Stimulated activated effector memory CD8-positive, alpha-beta T cell treated with anti-CD3 and anti-CD28 coated beads, Interleukin-12 subunit alpha, Interleukin-12 subunit beta, amount 100 ng/mL, for 72 hours (primary cell): ENCODE data around the gene ABL2.
A peak's percentile ranks its signal among the peaks of the same experiment; 100 is the strongest.

Experiments used
- ATAC-seq: fragments of 150-1000 bp; cut with Tn5 transposase; 2 replicates; pipeline ENCODE4 v1.10.0; 2021
- DNase-seq, 2 donors: peaks; one replicate each; pipeline ENCODE4 v3.0.0; 2021 to 2022; ENCODE audit warnings: low spot score in 2 of 2
- H3K27ac Mint-ChIP-seq: one replicate; pipeline ENCODE4 v1.8.0; 2022; ENCODE audit warnings: mild to moderate bottlenecking, mixed read lengths
- H3K36me3 Mint-ChIP-seq: one replicate; pipeline ENCODE4 v1.8.0; 2022; ENCODE audit warnings: mild to moderate bottlenecking, mixed read lengths
- H3K4me1 Mint-ChIP-seq: one replicate; pipeline ENCODE4 v1.8.0; 2022; ENCODE audit warnings: mixed read lengths
- H3K4me3 Mint-ChIP-seq: one replicate; pipeline ENCODE4 v1.8.0; 2022; ENCODE audit warnings: mild to moderate bottlenecking, mixed read lengths
- H3K9me3 Mint-ChIP-seq: one replicate; pipeline ENCODE4 v1.8.0; 2022; ENCODE audit warnings: mixed read lengths

Gene ABL2

DNA sequence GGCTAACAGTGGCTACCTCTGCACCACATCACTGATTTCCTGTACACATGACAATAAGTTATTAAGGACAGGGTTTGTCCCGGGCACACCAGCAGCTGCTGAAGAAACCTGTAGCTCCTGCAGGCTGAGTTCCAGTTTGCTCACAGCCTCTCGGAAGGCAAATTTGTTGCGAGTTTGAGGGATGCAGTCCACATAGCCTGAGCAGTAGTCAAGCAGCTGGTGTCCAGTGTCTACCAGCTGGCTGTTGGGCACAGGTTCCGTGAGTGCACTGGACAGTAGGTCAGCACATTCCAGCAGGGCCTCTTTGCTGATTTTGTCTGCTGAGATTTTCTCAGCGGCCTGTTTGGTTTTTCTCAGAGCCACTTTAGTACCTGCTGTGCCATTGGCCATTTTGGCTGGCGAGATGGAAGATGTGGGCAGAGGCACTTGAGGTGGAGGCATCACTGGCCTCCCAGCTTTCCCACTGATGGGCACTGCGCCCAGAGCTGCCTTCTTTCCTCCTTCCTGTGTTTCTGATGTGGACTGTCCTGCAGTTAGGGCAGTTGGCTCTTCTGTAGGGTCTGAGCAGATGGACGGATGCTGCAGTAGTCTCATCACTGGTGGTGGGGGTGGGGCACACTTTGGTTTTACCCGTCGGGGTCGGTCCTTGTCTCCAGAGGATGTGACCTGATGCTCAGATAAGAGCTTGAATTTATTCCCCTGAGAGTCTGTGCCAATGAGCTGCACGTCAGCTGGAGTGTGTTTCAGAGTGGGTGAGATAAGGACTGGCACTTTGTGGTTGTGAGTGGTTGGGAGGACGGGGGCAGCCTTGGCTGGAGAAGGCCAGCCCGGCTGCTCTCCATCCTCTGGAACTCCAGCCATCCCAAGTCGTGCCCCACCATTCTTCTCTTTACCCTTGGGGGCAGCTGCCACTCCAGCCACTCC is 121.5 kb downstream of the ABL2 start:
- Mint-ChIP-seq H3K4me1 (no peaks in the 10 kb centered on the region), H3K4me3 (no peak overlapping the region), H3K9me3 (no peaks in the 10 kb centered on the region), H3K27ac (peak overlapping the region; percentile 76), H3K36me3 (peaks cover 35% of the 10 kb centered on the region)
- DNase-seq (no peak), ATAC-seq (no peak)

DNA sequence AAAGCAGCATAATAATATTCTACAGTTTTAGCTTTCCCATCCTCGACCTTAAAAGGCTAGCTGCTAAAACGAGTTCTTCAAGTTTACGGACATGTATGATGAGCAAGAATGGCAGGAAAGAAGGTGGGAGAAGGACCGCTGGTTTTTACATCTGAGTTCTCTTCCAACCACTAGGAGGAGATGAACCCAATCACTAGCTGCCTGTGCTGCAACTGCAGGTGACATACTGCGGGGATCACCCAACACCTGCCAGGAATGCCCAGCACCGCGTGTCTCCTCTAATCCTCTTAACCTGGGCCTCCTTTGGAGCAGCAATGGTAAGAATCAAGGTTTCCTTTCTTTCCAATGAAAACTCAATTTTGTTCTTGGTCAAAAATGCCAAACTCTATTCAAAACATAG is 124.1 kb downstream of the ABL2 start:
- H3K9me3 Mint-ChIP-seq = no peaks in the 10 kb centered on the region
- H3K4me3 Mint-ChIP-seq = no peak overlapping the region
- ATAC-seq (no peak), DNase-seq (no peak)
- H3K27ac Mint-ChIP-seq = no peak overlapping the region
- H3K4me1 Mint-ChIP-seq = no peaks in the 10 kb centered on the region
- H3K36me3 Mint-ChIP-seq = peaks cover 24% of the 10 kb centered on the region

DNA sequence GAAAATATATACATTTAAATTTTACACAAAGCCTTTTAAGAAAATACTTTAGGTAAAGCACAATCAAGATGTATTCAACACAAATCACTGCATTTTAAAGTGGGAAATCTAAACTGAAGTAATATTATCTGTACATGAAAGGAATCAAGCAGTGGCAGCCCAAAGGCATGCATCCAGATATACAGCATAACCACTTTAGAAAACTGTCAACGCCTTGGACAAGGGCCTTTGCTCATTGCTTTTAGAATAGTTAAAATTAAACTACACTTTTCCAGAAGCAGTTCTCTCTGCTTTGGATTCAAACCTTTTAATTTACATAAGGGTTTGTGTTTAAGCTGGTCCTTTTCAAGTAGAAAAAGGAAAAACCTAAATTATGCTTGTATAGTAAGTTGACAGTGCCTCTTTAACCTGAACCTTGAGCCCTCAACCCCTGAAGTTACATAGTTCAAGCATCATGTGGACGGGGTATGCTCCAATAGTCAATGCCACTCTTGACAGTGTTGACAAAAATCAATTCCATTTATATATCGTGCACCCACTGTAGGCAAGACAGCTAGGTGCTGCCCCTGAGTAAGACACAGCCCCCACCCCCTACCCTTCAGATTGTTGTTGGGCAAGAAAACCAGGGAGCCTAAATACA is 124.7 kb downstream of the ABL2 start:
- no peak overlapping the region for H3K27ac Mint-ChIP-seq
- H3K9me3 Mint-ChIP-seq = no peaks in the 10 kb centered on the region
- H3K4me1 Mint-ChIP-seq = no peaks in the 10 kb centered on the region
- peaks cover 17% of the 10 kb centered on the region for H3K36me3 Mint-ChIP-seq
- H3K4me3 Mint-ChIP-seq = no peak overlapping the region
- DNase-seq (no peak), ATAC-seq (no peak)

DNA sequence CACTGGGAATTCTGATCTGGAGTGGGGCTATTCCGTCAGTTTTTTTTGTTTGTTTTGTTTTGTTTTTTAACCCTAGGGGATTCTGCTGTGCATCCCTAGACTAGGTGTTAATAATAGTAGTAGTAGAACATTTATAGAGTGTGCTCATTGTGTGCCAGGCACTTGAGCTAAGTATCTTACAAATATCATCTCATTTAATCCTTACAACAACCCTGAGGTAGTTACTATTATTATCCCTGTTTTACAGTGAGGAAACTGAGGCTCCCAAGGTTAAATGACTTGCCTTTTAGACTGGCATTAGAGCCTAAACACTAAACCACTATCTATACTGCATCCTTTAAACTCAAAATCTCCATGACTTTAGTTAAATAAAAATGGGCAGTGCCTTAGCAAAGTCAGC is 125.5 kb downstream of the ABL2 start:
- no peak for ATAC-seq
- no peaks in the 10 kb centered on the region for H3K9me3 Mint-ChIP-seq
- no peak overlapping the region for H3K4me3 Mint-ChIP-seq
- H3K36me3 Mint-ChIP-seq = peaks cover 11% of the 10 kb centered on the region
- no peaks in the 10 kb centered on the region for H3K4me1 Mint-ChIP-seq
- DNase-seq = no peak
- H3K27ac Mint-ChIP-seq = no peak overlapping the region

DNA sequence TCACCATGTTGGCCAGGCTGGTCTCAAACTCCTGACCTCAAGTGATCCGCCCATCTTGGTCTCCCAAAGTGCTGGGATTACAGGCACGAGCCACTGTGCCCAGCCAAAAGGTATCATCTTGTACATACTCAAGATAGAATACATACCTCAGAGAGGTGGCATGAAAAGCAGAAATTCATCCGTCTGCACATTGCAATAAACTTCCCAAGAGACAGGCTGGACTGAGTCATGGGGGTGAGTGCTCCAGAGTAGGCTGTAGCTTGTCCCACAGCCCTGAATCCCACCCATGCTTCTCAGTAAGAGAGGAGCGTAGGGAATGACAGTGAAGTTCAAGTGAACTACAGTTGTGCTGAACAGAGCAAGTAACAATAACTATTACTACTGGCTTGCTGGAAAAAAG is 127.9 kb downstream of the ABL2 start:
- H3K9me3 Mint-ChIP-seq = no peaks in the 10 kb centered on the region
- H3K27ac Mint-ChIP-seq = no peak overlapping the region
- peaks cover 20% of the 10 kb centered on the region for H3K36me3 Mint-ChIP-seq
- no peak for DNase-seq
- H3K4me3 Mint-ChIP-seq = no peak overlapping the region
- H3K4me1 Mint-ChIP-seq = no peaks in the 10 kb centered on the region
- ATAC-seq = no peak

DNA sequence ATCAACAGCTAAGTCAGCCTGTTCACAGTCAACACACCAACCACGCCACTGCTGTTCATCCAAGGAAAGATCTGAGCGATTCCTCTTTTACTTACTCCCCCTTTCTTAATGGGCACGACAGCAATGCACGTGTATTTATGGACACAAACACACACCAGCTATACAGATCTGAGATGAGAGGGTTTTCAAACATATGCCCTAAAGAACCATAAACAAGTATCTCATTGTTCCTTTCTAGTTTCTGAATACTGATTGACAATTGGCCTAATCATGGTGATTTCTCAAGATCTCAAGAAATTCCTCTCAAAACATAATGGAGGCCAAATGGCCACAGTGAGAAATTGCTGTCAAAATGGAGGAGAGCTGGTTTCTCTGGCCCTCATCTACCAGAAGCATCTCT is 129.6 kb downstream of the ABL2 start:
- Mint-ChIP-seq H3K4me3 (no peak overlapping the region), H3K4me1 (no peaks in the 10 kb centered on the region), H3K36me3 (peaks cover 34% of the 10 kb centered on the region), H3K27ac (no peak overlapping the region), H3K9me3 (no peaks in the 10 kb centered on the region)
- no peak for DNase-seq
- ATAC-seq = no peak

DNA sequence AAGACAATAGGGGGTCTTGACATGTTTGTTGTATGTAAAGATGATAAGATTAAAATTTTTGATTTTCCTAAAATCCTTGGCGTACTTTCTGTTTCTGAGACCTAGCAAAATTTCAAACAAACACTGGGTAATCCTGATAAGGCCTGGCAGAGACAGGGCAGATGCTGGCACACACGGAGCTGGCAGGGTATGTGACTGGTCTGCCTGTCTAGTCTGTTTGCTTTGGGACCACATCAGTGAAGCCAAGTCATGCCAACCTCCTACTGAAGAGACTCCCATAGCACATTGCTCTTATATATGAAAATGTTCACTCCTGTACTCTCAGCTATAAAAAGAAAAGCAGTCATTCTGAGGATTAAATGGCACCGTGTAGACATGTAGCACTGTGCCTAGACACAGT is 133.6 kb downstream of the ABL2 start:
- ATAC-seq = no peak

DNA sequence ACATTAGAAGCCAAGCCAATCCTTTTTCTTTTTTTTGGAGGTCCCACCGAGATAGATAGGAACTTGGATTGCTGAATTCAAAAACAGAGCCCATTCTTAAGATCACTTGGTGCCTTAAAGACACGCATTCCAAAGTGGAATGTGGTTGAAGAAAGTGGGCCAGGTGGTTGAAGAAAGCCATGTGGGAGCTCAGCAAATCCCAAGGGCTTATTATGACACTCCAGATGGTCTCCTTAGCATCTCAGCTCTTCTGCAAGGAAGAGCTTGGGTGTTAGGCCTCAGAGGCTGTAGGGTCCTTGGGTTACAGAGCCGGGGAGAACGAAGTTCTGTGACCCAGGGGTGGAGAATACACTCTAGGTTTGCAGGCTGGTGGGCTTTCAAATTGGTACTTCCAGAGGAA is 134.1 kb downstream of the ABL2 start:
- Mint-ChIP-seq H3K36me3 (peaks cover 64% of the 10 kb centered on the region), H3K4me1 (peaks cover 5% of the 10 kb centered on the region), H3K9me3 (no peaks in the 10 kb centered on the region), H3K27ac (peak overlapping the region; percentile 57), H3K4me3 (no peak overlapping the region)
- DNase-seq = no peak
- no peak for ATAC-seq

More for the DNA sequence above, 133.6 kb downstream of the ABL2 start:
- no peak for DNase-seq
- Mint-ChIP-seq H3K36me3 (peaks cover 60% of the 10 kb centered on the region), H3K4me3 (no peak overlapping the region), H3K4me1 (peaks cover 5% of the 10 kb centered on the region), H3K9me3 (no peaks in the 10 kb centered on the region), H3K27ac (peak overlapping the region; percentile 57)

DNA sequence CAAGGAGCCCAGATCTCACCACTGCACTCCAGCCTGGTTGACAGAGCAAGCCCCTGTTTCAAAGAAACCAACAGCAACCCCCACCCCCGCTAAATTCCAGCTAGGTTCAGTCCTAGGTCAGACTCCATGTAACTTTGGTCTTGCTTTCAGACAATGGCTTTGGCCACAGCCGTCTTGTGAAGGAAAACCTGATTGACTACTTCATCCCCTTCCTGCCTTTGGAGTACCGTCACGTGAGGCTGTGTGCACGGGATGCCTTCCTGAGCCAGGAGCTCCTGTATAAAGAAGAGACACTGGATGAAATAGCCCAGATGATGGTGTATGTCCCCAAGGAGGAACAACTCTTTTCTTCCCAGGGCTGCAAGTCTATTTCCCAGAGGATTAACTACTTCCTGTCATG is 134.7 kb downstream of the ABL2 start:
- Mint-ChIP-seq H3K4me1 (peaks cover 5% of the 10 kb centered on the region), H3K27ac (peak overlapping the region; percentile 9), H3K4me3 (no peak overlapping the region), H3K9me3 (no peaks in the 10 kb centered on the region), H3K36me3 (peaks cover 68% of the 10 kb centered on the region)
- DNase-seq = no peak
- ATAC-seq = no peak

DNA sequence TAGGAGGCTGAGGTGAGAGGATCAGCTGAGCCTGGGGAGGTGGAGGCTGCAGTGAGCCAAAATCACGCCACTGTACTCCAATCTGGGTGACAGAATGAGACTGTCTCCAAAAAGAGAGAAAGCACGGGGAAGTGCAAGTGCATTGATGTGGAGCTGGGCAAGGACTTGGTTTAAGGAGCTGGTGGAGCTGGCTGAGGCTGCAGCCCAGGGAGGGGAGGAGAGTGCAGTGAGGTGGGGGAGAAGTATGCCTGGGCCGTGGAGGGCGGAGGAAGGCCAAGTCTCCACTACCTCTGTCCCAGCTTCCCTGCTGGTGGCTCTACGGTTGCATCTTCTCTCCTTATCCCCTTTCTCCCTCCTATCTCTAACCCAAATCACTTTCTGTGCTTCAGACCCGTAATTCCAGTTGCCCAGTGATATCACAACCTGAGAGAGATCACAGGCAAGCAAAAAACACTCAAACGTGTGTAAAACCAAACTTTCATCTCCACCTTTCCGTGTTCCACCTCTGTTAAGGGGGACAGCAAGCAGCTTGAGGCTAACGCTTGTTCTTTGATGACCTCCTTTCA is 136.5 kb downstream of the ABL2 start:
- peaks cover 73% of the 10 kb centered on the region for H3K36me3 Mint-ChIP-seq

DNA sequence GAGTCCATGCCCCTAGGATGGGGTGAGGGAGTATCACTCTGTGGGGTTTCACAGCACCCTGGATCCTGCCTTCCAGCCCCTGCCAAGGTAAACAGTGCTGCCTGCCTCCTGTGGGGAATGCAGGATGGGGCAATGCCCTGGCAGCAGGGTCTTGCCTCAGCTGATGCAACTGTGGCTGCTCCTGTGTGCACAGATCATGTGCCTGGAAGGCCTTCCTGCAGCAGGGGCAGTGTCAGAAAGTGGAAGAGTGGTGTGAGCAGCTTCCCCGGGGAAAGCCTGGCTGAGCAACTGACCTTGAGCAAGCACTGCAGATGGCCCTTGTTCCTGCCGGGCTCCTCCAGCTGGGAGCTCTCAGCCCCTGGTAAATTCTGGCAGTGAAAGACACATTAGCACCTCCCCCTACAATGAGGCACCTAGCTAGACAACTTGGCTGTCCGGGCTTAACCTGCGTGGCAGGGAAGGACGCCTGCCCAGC is 137.7 kb downstream of the ABL2 start:
- DNase-seq (no peak), ATAC-seq (no peak)
- H3K4me1 Mint-ChIP-seq = peaks cover 10% of the 10 kb centered on the region
- no peaks in the 10 kb centered on the region for H3K9me3 Mint-ChIP-seq
- no peak overlapping the region for H3K4me3 Mint-ChIP-seq
- H3K36me3 Mint-ChIP-seq = peaks cover 68% of the 10 kb centered on the region
- H3K27ac Mint-ChIP-seq = peak overlapping the region; percentile 41

More for the DNA sequence above, 136.5 kb downstream of the ABL2 start:
- DNase-seq = no peak
- peaks cover 10% of the 10 kb centered on the region for H3K4me1 Mint-ChIP-seq
- ATAC-seq = no peak
- no peaks in the 10 kb centered on the region for H3K9me3 Mint-ChIP-seq
- H3K4me3 Mint-ChIP-seq = no peak overlapping the region
- peak overlapping the region; percentile 41 for H3K27ac Mint-ChIP-seq

DNA sequence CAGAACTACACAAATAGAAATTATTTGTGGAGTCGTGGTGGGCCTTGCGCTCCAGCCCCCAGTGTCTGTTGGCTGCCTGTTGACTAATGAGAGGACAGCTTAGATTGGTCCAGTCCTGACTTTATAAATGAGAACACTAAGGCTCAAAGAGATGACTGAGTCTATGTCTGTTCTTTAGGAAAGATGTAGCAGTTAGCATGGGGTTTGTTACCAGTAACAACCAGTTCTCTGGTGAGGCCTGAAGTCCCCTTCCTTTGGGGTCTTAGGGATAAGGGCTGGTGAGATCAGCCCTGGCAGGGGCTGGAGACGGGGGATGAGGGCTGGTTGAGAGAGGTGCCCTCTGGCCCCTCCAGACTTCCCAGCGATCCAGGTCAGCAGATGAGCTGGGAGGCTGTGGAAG is 138.6 kb downstream of the ABL2 start:
- Mint-ChIP-seq H3K27ac (peak overlapping the region; percentile 41), H3K4me3 (no peak overlapping the region), H3K36me3 (peaks cover 69% of the 10 kb centered on the region), H3K9me3 (no peaks in the 10 kb centered on the region), H3K4me1 (peaks cover 10% of the 10 kb centered on the region)
- DNase-seq (no peak), ATAC-seq (no peak)

DNA sequence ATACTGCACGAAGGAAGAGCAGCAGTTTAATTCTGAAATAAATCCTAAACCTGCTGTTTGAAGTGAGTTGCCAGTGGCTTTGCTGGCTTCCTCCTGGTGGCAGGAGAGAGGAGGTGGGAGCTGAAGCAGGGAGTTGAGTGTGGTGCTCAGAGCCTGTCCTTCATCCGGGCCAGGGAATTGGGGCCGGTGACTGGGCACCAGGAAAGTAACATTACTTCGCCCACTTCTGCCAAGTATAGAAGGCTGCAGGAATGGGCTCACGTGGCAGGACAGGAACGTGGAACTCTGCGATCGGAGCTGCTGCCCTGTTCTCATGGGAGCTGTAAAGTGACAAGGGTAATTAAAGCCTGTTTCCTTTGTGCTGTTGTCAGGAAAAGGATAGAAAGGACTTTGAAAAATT is 139.0 kb downstream of the ABL2 start:
- DNase-seq (no peak), ATAC-seq (no peak)
- Mint-ChIP-seq H3K36me3 (peaks cover 70% of the 10 kb centered on the region), H3K4me3 (no peak overlapping the region), H3K9me3 (no peaks in the 10 kb centered on the region), H3K27ac (peak overlapping the region; percentile 41), H3K4me1 (peaks cover 10% of the 10 kb centered on the region)

DNA sequence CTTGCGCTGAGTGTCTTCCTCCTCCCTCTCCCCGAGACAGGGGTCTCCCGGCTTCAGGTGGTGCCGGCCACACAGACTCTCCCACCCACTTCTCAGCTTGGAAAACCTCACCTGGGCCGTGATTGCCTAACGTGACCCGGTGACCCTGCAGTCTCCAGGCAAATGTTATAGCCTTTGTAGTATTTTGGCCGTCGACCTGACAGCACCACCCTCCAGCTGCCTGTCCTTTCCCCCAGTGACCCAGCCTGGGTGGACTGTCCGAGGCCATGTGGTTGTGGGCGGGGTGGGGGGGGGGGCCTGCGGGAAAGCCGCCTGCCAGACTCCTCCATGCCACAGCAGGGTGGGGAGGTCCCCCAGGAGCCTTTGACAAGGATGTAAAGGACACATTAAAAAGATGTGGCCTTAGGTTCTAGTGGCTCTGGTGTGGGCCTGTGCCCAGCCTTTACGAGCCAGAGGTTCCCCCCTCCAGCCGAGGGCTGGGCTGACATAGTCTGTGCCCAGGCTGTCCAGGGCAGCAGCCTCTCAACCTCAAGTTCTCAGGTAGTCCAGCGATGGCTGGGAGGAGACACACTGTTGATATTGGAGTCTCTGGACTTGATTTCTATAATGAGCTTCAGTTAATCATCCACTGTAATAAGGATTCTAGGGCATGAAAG is 139.5 kb downstream of the ABL2 start:
- Mint-ChIP-seq H3K4me3 (no peak overlapping the region), H3K4me1 (peaks cover 10% of the 10 kb centered on the region), H3K27ac (peak overlapping the region; percentile 41), H3K9me3 (no peaks in the 10 kb centered on the region), H3K36me3 (peaks cover 71% of the 10 kb centered on the region)
- DNase-seq = no peak
- no peak for ATAC-seq

DNA sequence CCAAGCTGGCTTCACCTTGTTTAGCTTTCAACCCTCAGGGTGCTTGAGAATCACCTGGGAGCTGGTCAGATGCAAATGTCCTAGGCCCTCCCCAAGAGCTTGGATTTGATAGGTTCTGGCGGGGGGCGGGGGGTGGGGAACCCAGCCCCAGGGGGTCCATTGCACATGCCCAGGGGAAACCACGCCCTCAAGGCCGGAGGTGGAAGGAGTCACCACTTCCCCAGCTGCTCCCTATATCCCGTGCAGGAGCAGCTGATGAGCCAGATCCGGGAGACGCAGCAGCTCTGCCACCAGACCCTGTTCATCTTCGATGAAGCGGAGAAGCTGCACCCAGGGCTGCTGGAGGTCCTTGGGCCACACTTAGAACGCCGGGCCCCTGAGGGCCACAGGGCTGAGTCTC is 141.8 kb downstream of the ABL2 start:
- ATAC-seq = no peak
- Mint-ChIP-seq H3K9me3 (no peaks in the 10 kb centered on the region), H3K36me3 (peaks cover 60% of the 10 kb centered on the region), H3K4me3 (no peak overlapping the region), H3K4me1 (peaks cover 11% of the 10 kb centered on the region), H3K27ac (peak overlapping the region; percentile 58)
- DNase-seq = no peak
